Effector memory CD4-positive, alpha-beta T cell (primary cell): ENCODE measurements around the gene COPS4.
"Not testable (repeated sequence)": the region's sequence is repeated elsewhere in the genome, so short reads cannot be mapped to it uniquely, and the experiment has no call there.

Source experiments
- DNase-seq, 3 donors: peaks; one replicate each; pipeline ENCODE4 v3.0.0-alpha.2; 2020
- H3K27ac ChIP-seq: 2 replicates; pipeline ENCODE4 v1.7.0; 2013; ENCODE audit warnings: mild to moderate bottlenecking, low read length, moderate library complexity; ENCODE audit not compliant: insufficient read depth, poor library complexity, severe bottlenecking
- H3K27me3 ChIP-seq: replicated peaks from 2 replicates; pipeline ENCODE4 v1.7.0; 2013; ENCODE audit warnings: mild to moderate bottlenecking, low read length; ENCODE audit not compliant: insufficient read depth, control insufficient read depth, poor library complexity, severe bottlenecking
- H3K36me3 ChIP-seq: 2 replicates; pipeline ENCODE4 v1.7.0; 2013; ENCODE audit warnings: mild to moderate bottlenecking, low read length, moderate library complexity; ENCODE audit not compliant: control insufficient read depth, insufficient read depth
- H3K4me1 ChIP-seq: 2 replicates; pipeline ENCODE4 v1.7.0; 2013; ENCODE audit warnings: low read length, mild to moderate bottlenecking; ENCODE audit not compliant: control insufficient read depth, insufficient read depth, poor library complexity, severe bottlenecking
- H3K4me3 ChIP-seq: 2 replicates; pipeline ENCODE4 v1.7.0; 2013; ENCODE audit warnings: low read length, low read depth, mild to moderate bottlenecking; ENCODE audit not compliant: insufficient read depth, poor library complexity, severe bottlenecking
- H3K9me3 ChIP-seq: 2 replicates; pipeline ENCODE4 v1.7.0; 2013; ENCODE audit warnings: mild to moderate bottlenecking, low read length, moderate library complexity; ENCODE audit not compliant: control insufficient read depth
- total RNA-seq, 3 donors: gene quantifications; one replicate each; lab custom pipeline; 2026; lab: John Stamatoyannopoulos, UW

The COPS4 gene
- 26.1 to 30.4 (median 26.5) reads per million in 3 donors for total RNA-seq

DNA sequence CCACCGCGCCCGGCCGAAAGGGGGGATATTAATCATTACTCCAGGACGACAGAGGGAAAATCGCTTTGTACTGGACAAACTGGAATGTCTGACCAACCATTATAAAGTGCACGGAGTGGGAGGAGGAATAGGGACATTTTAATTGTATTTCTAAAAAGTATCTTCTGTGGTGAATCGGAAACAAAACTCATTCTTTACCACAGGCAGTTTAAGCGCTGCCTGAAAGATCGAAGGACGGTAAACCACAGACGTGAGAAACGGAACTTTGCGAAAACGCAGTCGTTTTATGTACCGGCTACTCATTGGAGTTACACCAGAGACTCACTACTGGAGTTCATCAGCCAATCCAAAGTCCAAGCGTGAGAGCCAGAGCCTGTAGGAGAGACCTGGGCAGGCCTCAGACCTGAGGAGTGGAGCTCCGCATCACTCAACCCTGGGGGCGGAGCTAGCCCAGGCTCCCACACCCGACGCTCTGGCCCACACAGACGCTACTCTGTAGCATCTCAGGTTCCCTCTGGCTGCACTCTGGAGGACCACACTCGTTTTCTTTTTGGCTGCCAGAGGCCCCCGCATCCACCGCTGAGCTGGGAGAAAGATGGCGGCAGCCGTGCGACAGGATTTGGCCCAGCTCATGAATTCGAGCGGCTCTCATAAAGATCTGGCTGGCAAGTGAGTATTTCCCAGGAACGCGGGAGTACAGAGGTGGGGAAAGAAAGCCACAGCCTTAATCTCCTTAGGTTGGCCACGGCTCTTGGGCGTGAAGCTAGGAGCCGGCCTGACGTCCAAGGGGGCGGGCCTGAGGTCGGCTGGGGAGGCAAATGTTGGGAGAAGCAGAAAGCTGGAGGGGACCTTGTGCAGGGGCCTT is at the start of gene COPS4:
Gene COPS4, plus strand, starts transcription at position 554 of the 865 bp plus-strand sequence. Its CDS starts 42 bp downstream, at position 596.
- no peaks in the 10 kb centered on the region for H3K27me3 ChIP-seq
- H3K4me3 ChIP-seq, result peak within 1 kb of the TSS; percentile 70
- H3K36me3 ChIP-seq, result no peaks in the 10 kb centered on the region
- peak within 1 kb of the TSS; percentile 89 for H3K27ac ChIP-seq
- H3K9me3 ChIP-seq, result no peaks in the 10 kb centered on the region
- H3K4me1 ChIP-seq, result peaks cover 13% of the 10 kb centered on the region
- DNase-seq, result peak; percentile 93 to 94 (median 94)

DNA sequence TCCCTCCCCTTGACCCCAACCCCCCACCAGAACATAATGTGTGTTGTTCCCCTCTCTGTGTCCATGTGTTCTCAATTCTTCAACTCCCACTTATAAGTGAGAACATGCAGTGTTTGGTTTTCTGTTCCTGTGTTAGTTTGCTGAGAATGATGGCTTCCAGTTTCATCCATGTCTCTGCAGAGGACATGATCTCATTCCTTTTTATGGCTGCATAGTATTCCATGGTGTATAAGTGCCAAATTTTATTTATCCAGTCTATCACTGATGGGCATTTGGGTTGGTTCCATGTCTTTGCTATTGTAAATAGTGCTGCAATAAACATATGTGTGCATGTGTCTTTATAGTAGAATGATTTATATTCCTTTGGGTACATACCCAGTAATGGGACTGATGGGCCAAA is 47.5 kb upstream of the COPS4 start:
- H3K27ac ChIP-seq, H3K9me3 ChIP-seq: not testable (repeated sequence)

DNA sequence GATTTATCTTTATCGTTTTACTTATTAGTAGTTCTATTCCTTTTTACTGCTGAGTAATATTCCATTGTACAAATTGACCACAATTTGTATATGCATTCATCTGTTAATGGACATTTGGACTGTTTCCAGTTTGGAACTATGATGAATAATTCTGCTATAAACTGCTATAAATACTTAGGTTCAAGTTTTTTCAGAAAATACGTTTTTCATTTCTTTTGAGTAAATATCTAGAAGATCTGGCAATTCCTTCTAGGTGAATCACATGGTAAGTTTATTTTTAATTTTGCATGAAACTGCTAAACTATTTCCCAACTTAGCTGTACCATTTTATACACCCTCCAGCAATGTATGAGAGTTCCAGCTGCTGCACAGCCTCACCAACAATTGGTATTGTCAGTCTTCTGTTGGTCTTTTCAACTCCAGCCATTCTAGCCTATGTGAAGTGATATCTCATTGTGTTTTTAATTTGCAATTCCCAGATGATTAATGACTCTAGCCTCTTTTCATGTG is 46.6 kb upstream of the COPS4 start:
- no peak overlapping the region for H3K4me3 ChIP-seq
- DNase-seq, result no peak
- H3K27me3 ChIP-seq, result no peaks in the 10 kb centered on the region
- H3K36me3 ChIP-seq, result no peaks in the 10 kb centered on the region
- H3K9me3 ChIP-seq, result no peaks in the 10 kb centered on the region
- no peak overlapping the region for H3K27ac ChIP-seq
- H3K4me1 ChIP-seq, result no peaks in the 10 kb centered on the region

More for the DNA sequence above, 47.5 kb upstream of the COPS4 start:
- H3K36me3 ChIP-seq, H3K27me3 ChIP-seq, DNase-seq, H3K4me3 ChIP-seq, H3K4me1 ChIP-seq: not testable (repeated sequence)

DNA sequence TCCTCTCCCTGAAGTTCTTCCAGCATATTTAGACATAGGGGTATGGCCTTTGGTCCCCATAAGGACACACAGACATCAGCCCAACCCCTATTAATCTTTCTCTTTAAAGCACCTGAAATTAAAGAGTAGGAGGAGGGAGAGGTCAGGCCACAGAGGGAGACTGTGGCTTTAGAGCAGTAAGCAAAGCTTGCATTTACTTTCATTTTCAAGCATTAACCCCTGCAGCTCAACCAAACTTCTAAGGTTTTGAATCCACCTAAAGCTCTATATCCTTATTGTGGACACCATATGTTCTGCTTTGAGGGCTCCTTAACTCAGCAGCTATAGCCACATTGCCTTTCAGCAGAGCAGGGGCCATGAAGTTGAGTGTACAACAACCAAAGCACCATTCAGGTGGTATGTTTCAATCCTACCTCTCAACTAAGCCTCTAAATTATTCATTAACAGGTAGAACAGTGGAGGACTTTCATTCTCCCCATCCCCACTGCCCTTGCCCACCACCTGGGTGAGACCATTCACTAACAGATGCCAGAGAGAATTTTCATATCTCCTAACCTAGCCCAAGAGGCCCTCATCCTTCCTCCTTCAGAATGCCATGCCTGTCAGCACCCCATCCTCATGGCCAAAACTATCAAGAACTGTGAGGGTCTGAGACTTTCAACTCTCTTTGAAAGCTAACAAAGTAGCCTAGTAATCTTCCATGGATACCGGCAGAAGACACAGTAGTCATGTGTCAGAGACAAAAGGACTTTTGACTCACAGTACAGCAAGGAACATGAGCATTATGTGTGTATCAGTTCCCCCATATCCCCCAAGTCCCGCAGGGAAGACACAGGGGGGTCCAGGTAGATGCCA is 45.2 kb upstream of the COPS4 start:
- Histone ChIP-seq H3K9me3 (no peaks in the 10 kb centered on the region), H3K36me3 (no peaks in the 10 kb centered on the region), H3K27ac (no peak overlapping the region), H3K4me1 (no peaks in the 10 kb centered on the region), H3K27me3 (no peaks in the 10 kb centered on the region), H3K4me3 (no peak overlapping the region)
- DNase-seq, result no peak

DNA sequence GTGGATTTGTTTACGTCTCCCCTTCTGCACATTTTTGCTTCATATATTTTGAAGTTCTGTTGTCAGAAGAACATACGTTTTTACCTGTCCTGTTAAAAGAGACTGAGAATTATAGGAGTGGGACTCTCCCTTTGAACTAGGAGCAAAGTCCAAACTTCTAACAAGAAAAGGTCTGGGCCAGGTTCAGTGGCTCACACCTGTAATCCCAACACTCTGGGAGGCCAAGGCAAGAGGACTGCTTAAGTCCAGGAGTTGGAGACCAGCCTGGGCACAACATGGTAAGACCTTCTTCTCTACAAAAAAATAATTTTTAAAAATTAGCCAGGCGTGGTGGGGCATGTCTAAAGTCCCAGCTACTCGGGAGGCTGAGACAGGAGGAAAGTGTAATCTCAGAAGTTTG is 40.1 kb upstream of the COPS4 start:
- Histone ChIP-seq H3K27me3 (no peaks in the 10 kb centered on the region), H3K27ac (no peak overlapping the region)
- DNase-seq, result no peak

DNA sequence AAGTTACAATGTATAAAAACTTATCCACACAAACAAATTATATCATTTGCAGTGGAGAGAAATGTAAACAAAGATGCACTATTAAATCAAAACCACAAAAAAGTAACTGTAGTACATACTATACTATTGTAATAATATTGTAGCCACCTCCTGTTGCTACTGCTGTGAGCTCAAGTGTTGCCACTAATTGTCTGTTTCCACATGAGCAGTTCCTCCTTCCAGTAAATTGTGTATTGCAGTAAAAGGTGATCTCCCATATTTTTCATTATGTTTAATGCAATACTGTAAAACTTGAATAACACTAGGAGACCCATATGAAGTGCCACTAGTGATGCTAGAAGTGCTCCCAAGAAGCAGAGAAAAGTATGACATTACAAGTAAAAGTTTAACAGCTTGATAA is 36.1 kb upstream of the COPS4 start:
- no peaks in the 10 kb centered on the region for H3K27me3 ChIP-seq
- H3K4me1 ChIP-seq, result no peaks in the 10 kb centered on the region
- DNase-seq, result no peak
- H3K4me3 ChIP-seq, result no peak overlapping the region
- H3K27ac ChIP-seq, result no peak overlapping the region
- no peaks in the 10 kb centered on the region for H3K36me3 ChIP-seq
- H3K9me3 ChIP-seq, result no peaks in the 10 kb centered on the region

More for the DNA sequence above, 40.1 kb upstream of the COPS4 start:
- Histone ChIP-seq H3K36me3 (no peaks in the 10 kb centered on the region), H3K9me3 (no peaks in the 10 kb centered on the region), H3K4me1 (no peaks in the 10 kb centered on the region), H3K4me3 (no peak overlapping the region)

DNA sequence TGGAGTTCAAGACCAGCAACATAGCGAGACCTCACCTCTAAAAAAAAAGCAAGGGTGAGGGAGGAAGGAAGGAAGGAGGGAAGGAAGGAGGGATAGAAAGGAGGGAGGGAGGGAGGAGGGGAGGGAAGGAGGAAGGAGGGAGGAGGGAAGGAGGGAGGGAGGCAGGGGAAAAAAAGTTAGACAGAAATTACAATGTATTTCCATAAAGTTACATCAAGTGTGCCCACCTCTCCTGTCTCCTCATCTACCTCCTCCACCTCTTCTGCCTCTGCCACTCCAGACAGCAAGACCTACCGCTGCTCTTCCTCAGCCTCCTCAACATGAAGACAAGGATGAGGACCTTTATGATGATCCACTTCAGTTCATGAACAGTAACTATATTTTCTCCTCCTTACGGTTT is 32.7 kb upstream of the COPS4 start:
- no peak for DNase-seq
- Histone ChIP-seq H3K4me1 (no peaks in the 10 kb centered on the region), H3K4me3 (no peak overlapping the region), H3K27me3 (no peaks in the 10 kb centered on the region), H3K36me3 (no peaks in the 10 kb centered on the region), H3K27ac (no peak overlapping the region), H3K9me3 (no peaks in the 10 kb centered on the region)

DNA sequence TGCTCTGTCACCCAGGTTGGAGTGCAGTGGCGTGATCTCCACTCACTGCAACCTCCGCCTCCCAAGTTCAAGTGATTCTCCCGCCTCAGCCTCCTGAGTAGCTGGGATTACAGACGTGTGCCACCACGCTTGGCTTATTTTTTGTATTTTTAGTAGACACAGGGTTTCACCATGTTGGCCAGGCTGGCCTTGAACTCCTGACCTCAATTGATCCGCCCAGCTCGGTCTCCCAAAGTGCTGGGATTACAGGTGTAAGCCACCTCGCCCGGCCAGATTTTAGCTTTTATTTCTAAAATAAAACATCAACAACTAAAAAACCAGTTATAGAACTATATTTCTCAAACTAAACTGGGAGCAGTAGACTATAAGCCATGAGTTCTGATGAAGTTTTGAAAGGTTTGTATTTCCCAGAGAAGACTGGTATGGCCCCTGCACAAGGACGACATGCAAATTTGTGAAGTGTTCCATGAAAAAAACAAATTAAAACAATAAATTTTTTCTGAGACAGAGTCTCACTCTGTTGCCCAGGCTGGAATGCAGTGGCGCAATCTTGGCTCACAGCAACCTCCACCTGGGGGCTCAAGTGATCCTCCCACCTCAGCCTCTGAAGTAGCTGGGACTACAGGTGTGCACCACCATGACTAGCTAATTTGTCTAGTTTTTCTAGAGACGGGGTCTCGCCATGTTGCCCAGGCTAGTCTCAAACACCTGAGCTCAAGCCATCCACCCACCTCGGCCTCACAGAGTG is 31.8 kb upstream of the COPS4 start:
- H3K27me3 ChIP-seq, DNase-seq, H3K27ac ChIP-seq, H3K36me3 ChIP-seq, H3K4me1 ChIP-seq, H3K4me3 ChIP-seq, H3K9me3 ChIP-seq: not testable (repeated sequence)

DNA sequence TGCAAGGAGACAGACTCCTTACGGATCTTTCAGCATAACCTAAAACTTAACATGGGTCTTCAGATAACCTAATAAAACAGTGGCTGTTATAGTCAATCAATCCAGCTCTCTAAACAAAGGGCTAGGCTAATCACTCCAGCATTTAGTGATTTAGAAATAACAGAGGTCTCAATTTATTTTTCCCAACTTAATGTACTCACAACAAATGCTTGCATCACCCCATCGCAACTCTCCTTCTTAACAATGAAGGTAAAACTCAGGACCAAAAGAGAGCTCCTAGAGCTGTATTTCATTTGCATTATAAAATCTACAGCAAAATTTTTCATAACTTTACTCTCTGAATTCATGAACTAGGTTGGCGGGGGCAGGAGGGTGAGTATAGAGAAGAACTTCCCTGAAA is 25.5 kb upstream of the COPS4 start:
- H3K9me3 ChIP-seq, result no peaks in the 10 kb centered on the region
- H3K36me3 ChIP-seq, result no peaks in the 10 kb centered on the region
- peak overlapping the region; percentile 96 for H3K4me3 ChIP-seq
- H3K4me1 ChIP-seq, result peaks cover 22% of the 10 kb centered on the region
- no peaks in the 10 kb centered on the region for H3K27me3 ChIP-seq
- DNase-seq, result no peak
- peak overlapping the region; percentile 87 for H3K27ac ChIP-seq
